ENCODE measurements around the gene GNA14. TPM values are rescaled to one million over a fixed set of nuclear protein-coding genes. Genes with fewer than 3 reads are reported as not detected.

The GNA14 gene
- polyA plus RNA-seq, 3 donors = 0.04 TPM; not detected in 2

- no peak overlapping the region for H3K9ac ChIP-seq (ENCODE audit: insufficient read depth, low read length, poor library complexity, severe bottlenecking)
- H3K9me3 ChIP-seq (replicated peaks in 1 of 2; ENCODE audit: control insufficient read depth in 1 of 2, insufficient read depth in 1 of 2, low read length in 2 of 2) = no peaks in the 10 kb centered on the region
- Mint-ChIP-seq H3K9me3 (peaks cover 0 to 4% (median 0%) of the 10 kb centered on the region in 7 donors), H3K27me3 (ENCODE audit: low read depth in 3 of 3) (peaks cover 0 to 3% (median 0%) of the 10 kb centered on the region in 3 donors), H3K27ac (no peak overlapping the region), H3K4me1 (no peaks in the 10 kb centered on the region), H3K36me3 (no peaks in the 10 kb centered on the region), H3K4me3 (no peak overlapping the region)
- no peaks in the 10 kb centered on the region for H3K27me3 ChIP-seq (ENCODE audit: control insufficient read depth in 2 of 2, insufficient read depth in 2 of 2, low read length in 2 of 2)
- no peaks in the 10 kb centered on the region for H4K20me1 ChIP-seq (ENCODE audit: insufficient read depth, low read length)
- no peak overlapping the region for H2AFZ ChIP-seq (ENCODE audit: insufficient read depth, low read depth, low read length, poor library complexity, severe bottlenecking)
- H3K4me3 ChIP-seq (replicated peaks in 1 of 3; ENCODE audit: low read depth in 2 of 3, low read length in 3 of 3) = no peak overlapping the region
- no peaks in the 10 kb centered on the region for H3K4me1 ChIP-seq (ENCODE audit: control insufficient read depth in 1 of 2, insufficient read depth in 2 of 2, low read length in 2 of 2)
- H3K4me2 ChIP-seq (replicated peaks; ENCODE audit: extremely low read depth, low read length, poor library complexity, severe bottlenecking) = no peak overlapping the region
- no peaks in the 10 kb centered on the region for H3K36me3 ChIP-seq (replicated peaks in 1 of 2; ENCODE audit: control insufficient read depth in 1 of 2, insufficient read depth in 2 of 2, low read length in 2 of 2)
- no peak for TF ChIP-seq CTCF (IDR thresholded peaks at IDR 0.05)
- DNase-seq = no peak
- intact Hi-C loops (cut with micrococcal nuclease) = no loop called here
- H3K27ac ChIP-seq (ENCODE audit: low read depth in 1 of 2, low read length in 2 of 2) = no peak overlapping the region
- H3K79me2 ChIP-seq (ENCODE audit: insufficient read depth, low read length) = no peaks in the 10 kb centered on the region
- no CpG with 5 or more reads among the region's 1 CpG for WGBS (ENCODE audit: insufficient coverage)
Observed at GRCh38 chr9:77667151-77667550, 19.0 kb upstream of the GNA14 start.

GRCh38 chr9:77663754-77664153 is 15.6 kb upstream of the GNA14 start:
- Mint-ChIP-seq H3K27me3 (ENCODE audit: low read depth in 3 of 3) (peaks cover 0 to 3% (median 2%) of the 10 kb centered on the region in 3 donors), H3K9me3 (peaks cover 0 to 4% (median 0%) of the 10 kb centered on the region in 7 donors), H3K4me1 (no peaks in the 10 kb centered on the region), H3K36me3 (no peaks in the 10 kb centered on the region), H3K27ac (no peak overlapping the region), H3K4me3 (no peak overlapping the region)
- Histone ChIP-seq H3K79me2 (ENCODE audit: insufficient read depth, low read length) (no peaks in the 10 kb centered on the region), H3K27ac (ENCODE audit: low read depth in 1 of 2, low read length in 2 of 2) (no peak overlapping the region), H3K9me3 (replicated peaks in 1 of 2; ENCODE audit: control insufficient read depth in 1 of 2, insufficient read depth in 1 of 2, low read length in 2 of 2) (no peaks in the 10 kb centered on the region), H4K20me1 (ENCODE audit: insufficient read depth, low read length) (no peaks in the 10 kb centered on the region), H3K4me2 (replicated peaks; ENCODE audit: extremely low read depth, low read length, poor library complexity, severe bottlenecking) (no peak overlapping the region), H3K9ac (ENCODE audit: insufficient read depth, low read length, poor library complexity, severe bottlenecking) (no peak overlapping the region), H3K36me3 (replicated peaks in 1 of 2; ENCODE audit: control insufficient read depth in 1 of 2, insufficient read depth in 2 of 2, low read length in 2 of 2) (no peaks in the 10 kb centered on the region), H3K4me1 (ENCODE audit: control insufficient read depth in 1 of 2, insufficient read depth in 2 of 2, low read length in 2 of 2) (no peaks in the 10 kb centered on the region), H2AFZ (ENCODE audit: insufficient read depth, low read depth, low read length, poor library complexity, severe bottlenecking) (peak overlapping the region; percentile 5), H3K4me3 (replicated peaks in 1 of 3; ENCODE audit: low read depth in 2 of 3, low read length in 3 of 3) (no peak overlapping the region), H3K27me3 (ENCODE audit: control insufficient read depth in 2 of 2, insufficient read depth in 2 of 2, low read length in 2 of 2) (no peaks in the 10 kb centered on the region)
- DNase-seq = no peak
- intact Hi-C loops (cut with micrococcal nuclease) = no loop called here
- 83% methylated on average over 2 of the region's 5 CpGs for WGBS (ENCODE audit: insufficient coverage)
- no peak for TF ChIP-seq CTCF (IDR thresholded peaks at IDR 0.05)
